ENCODE data around the gene RASL12. TPM values are rescaled to one million over a fixed set of nuclear protein-coding genes. Genes with fewer than 3 reads are reported as not detected.

The RASL12 gene
- total RNA-seq, 4 donors from 2014 or later, result 2.8 to 32.4 (median 8.9) TPM

GRCh38 chr15:65058394-65059368, 9.1 kb downstream of the RASL12 start:
- Histone ChIP-seq H3K27me3 (no peaks in the 10 kb centered on the region), H3K9me3 (no peaks in the 10 kb centered on the region), H3K4me1 (peaks cover 13 to 82% (median 31%) of the 10 kb centered on the region in 3 donors), H3K27ac (peak overlapping the region in 3 of 4 donors; percentile 81 to 92 (median 85)), H3K4me3 (no peak overlapping the region), H3K36me3 (peaks cover 0 to 16% (median 0%) of the 10 kb centered on the region in 3 donors)
- intact Hi-C loops (cut with DNase I), result loop anchor here (10.0 kb wide), 1 partner anchor 216 kb away; no protein-coding TSS in a partner anchor
- WGBS, 2 donors, result 100% methylated on average over 1 to 2 of the region's 16 CpGs
- DNase-seq, result no peak
- TF ChIP-seq CTCF (IDR thresholded peaks at IDR 0.05) (no peak), POLR2A (IDR thresholded peaks at IDR 0.05) (no peak)

DNA sequence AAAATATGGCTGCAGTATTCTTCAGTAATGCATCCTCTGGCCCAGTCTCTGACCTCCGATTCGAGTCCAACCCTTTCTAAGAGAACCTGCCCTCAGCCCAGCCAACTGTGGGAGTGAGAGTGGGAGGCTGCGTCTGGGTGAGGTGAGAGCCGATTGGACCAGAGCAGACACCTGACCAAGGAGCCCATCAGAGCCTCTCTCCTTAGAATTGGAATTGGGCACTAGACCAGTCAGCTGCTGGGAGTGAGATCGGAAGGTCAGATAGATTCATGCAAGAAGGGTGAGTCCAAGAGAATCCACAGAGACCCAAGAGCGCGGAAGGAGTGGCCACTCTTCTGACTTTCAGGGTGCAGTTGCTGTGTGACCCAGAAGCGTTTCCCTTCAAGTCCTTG, 10.2 kb downstream of the RASL12 start:
- no peaks in the 10 kb centered on the region for H3K27me3 ChIP-seq
- DNase-seq, result no peak
- H3K4me3 ChIP-seq, result no peak overlapping the region
- WGBS, 2 donors, result 87 to 94% methylated on average over 3 to 7 of the region's 8 CpGs
- H3K36me3 ChIP-seq, result peaks cover 0 to 27% (median 0%) of the 10 kb centered on the region in 3 donors
- peak overlapping the region in 3 of 4 donors; percentile 17 to 80 (median 56) for H3K27ac ChIP-seq
- TF ChIP-seq CTCF (IDR thresholded peaks at IDR 0.05) (no peak), POLR2A (IDR thresholded peaks at IDR 0.05) (no peak)
- H3K9me3 ChIP-seq, result no peaks in the 10 kb centered on the region
- peaks cover 13 to 71% (median 25%) of the 10 kb centered on the region in 3 donors for H3K4me1 ChIP-seq
- intact Hi-C loops (cut with DNase I), result loop anchor here (10.0 kb wide), 1 partner anchor 217 kb away; no protein-coding TSS in a partner anchor

DNA sequence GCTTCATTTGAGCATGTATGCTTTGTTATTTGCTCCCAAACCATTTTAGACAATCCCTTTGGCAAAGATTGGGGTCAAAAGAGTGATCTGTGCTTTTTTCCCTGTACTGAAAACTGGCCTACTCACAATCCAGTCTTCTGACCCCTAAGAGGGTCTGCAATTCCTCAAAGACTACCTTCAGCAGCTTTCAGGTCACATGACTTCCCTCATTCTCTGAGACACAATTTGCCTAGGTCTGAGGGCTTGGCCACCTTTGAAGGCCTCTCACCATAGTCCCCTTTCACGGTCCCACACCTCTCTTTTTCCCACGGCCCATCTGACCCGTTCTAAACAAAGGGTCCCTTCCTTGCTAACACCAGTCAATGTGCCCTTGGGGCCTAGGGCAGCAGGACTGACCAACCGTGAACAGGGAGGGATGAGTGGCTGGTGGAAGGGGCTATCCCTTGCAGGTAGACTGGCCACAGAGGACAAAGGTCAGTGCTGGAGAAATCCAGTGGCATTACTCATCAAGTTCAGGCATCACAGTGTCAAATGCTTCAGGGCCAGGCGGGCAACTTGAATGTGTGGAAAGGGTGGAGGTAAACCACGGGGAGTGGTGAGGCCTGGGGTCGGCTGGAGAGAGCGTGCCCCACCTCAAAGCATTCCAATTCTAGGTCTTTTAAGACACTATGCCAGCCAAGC, 10.8 kb downstream of the RASL12 start:
- 57 to 85% methylated on average over 5 to 6 of the region's 8 CpGs for WGBS, 2 donors
- DNase-seq, result no peak
- H3K36me3 ChIP-seq, result peaks cover 0 to 27% (median 0%) of the 10 kb centered on the region in 3 donors
- H3K9me3 ChIP-seq, result no peaks in the 10 kb centered on the region
- no peak for TF ChIP-seq POLR2A (IDR thresholded peaks at IDR 0.05)
- TF ChIP-seq CTCF (IDR thresholded peaks at IDR 0.05), result no peak
- no peak overlapping the region for H3K4me3 ChIP-seq
- intact Hi-C loops (cut with DNase I), result loop anchor here (10.0 kb wide), 1 partner anchor 218 kb away; no protein-coding TSS in a partner anchor
- H3K27me3 ChIP-seq, result no peaks in the 10 kb centered on the region
- H3K27ac ChIP-seq, result peak overlapping the region in 3 of 4 donors; percentile 56 to 80 (median 75)
- peaks cover 13 to 66% (median 25%) of the 10 kb centered on the region in 3 donors for H3K4me1 ChIP-seq

DNA sequence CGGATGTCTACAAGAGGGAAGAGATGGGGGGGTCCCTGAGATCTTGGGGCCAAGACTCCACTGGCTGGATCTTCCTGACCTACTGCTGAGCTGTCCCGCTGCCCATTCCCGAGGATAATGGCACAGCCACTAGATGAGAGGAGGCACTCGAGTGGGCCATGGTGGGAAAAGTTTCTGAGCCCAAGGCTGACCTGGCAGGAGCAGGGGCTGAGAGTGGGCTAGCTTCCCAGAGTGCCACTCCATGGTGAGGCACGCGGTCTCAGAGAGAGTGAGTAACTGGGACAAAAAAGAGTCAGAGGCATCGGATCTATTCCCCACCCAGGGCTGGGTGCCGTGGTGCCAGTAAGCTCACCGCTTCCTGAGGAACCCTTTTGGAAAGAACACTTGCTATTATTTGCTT, 11.7 kb downstream of the RASL12 start:
- peak overlapping the region in 3 of 4 donors; percentile 56 to 80 (median 75) for H3K27ac ChIP-seq
- no peak overlapping the region for H3K4me3 ChIP-seq
- H3K27me3 ChIP-seq, result no peaks in the 10 kb centered on the region
- peaks cover 13 to 57% (median 22%) of the 10 kb centered on the region in 3 donors for H3K4me1 ChIP-seq
- 79 to 80% methylated on average over 5 to 9 of the region's 9 CpGs for WGBS, 2 donors
- no peak for DNase-seq
- H3K9me3 ChIP-seq, result no peaks in the 10 kb centered on the region
- intact Hi-C loops (cut with DNase I), result loop anchor here (10.0 kb wide), 1 partner anchor 219 kb away; no protein-coding TSS in a partner anchor
- H3K36me3 ChIP-seq, result peaks cover 0 to 27% (median 0%) of the 10 kb centered on the region in 3 donors
- TF ChIP-seq POLR2A (IDR thresholded peaks at IDR 0.05) (no peak), CTCF (IDR thresholded peaks at IDR 0.05) (no peak)

Data from esophagus squamous epithelium (tissue), 5 donors.